H1 (cell line): ENCODE results near the gene ELMO1.

Experiments used
- SIN3A ChIP-seq, 2 experiments: IDR thresholded peaks in 1 of 2; conservative IDR thresholded peaks in 1 of 2; 2 replicates each; pipeline ENCODE4 v1.6.1; 2011 to 2012; ENCODE audit warnings: low read length in 2 of 2, improper control_type of control experiment in 1 of 2, low read depth in 1 of 2, mild to moderate bottlenecking in 1 of 2
- TF ChIP-seq, protein P1 (sequence below), 3 experiments: IDR thresholded peaks; 1 replicate in 2 of 3; 2 replicates in 1 of 3; pipeline versions ENCODE4 v1.5.1 to v1.6.1; 2011; ENCODE audit warnings: low read length in 3 of 3, mild to moderate bottlenecking in 3 of 3, inconsistent platforms in 2 of 3, low read depth in 1 of 3, moderate library complexity in 1 of 3; ENCODE audit not compliant: insufficient read depth in 1 of 3; ENCODE audit errors: control extremely low read depth in 1 of 3
- TF ChIP-seq, protein P2 (sequence below): IDR thresholded peaks from 2 replicates; pipeline ENCODE4 v1.6.1; 2011; ENCODE audit warnings: low read length, improper control_type of control experiment

DNA sequence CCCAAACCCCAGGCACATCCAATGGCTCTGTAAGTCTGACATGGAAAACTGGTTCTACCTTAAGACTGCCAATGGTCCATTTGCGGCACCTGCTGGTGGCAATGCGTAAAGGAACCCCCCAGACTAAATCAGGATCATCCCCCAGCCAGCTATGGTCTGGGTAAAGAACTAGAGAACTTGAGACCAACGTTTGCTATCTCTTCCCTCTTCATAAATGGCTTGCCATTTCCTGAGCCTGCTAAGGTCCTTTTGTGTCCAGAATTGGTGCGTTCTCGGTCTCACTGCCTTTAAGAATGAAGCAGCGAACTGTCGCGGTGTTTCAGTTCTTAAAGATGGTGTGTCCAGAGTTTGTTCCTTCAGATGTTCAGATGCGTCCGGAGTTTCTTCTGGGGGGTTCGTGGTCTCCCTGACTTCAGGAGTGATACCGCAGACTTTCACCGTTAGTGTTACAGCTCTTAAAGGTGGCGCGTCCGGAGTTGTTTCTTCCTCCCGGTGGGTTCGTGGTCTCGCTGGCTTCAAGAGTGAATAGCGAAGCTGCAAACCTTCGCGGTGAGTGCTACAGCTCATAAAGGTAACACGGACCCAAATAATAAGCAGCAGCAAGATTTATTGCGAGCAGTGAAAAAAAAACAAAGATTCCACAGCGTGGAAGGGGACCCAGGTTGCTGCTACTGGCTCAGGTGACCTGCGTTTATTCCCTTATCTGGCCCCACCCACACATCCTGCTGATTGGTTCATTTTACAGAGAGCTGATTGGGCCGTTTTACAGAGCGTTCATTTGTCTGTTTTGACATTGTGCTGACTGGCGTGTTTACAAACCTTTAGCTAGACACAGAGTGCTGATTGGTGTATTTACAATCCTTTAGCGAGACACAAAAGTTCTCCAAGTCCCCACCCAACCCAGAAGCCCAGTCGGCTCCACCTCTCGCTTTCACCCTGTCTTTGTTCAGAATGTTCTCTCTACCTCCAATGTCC is 95.4 kb downstream of the ELMO1 start:
- TF ChIP-seq, protein P1, sequence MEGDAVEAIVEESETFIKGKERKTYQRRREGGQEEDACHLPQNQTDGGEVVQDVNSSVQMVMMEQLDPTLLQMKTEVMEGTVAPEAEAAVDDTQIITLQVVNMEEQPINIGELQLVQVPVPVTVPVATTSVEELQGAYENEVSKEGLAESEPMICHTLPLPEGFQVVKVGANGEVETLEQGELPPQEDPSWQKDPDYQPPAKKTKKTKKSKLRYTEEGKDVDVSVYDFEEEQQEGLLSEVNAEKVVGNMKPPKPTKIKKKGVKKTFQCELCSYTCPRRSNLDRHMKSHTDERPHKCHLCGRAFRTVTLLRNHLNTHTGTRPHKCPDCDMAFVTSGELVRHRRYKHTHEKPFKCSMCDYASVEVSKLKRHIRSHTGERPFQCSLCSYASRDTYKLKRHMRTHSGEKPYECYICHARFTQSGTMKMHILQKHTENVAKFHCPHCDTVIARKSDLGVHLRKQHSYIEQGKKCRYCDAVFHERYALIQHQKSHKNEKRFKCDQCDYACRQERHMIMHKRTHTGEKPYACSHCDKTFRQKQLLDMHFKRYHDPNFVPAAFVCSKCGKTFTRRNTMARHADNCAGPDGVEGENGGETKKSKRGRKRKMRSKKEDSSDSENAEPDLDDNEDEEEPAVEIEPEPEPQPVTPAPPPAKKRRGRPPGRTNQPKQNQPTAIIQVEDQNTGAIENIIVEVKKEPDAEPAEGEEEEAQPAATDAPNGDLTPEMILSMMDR (IDR thresholded peaks at IDR 0.05; ENCODE audit: control extremely low read depth in 1 of 3, insufficient read depth in 1 of 3, low read depth in 1 of 3, low read length in 3 of 3) = peak; percentile 50 to 72 (median 65)
- no peak for TF ChIP-seq SIN3A (conservative IDR thresholded peaks at IDR 0.05 in 1 of 2, IDR thresholded peaks at IDR 0.05 in 1 of 2; ENCODE audit: low read depth in 1 of 2, low read length in 2 of 2)
- TF ChIP-seq, protein P2, sequence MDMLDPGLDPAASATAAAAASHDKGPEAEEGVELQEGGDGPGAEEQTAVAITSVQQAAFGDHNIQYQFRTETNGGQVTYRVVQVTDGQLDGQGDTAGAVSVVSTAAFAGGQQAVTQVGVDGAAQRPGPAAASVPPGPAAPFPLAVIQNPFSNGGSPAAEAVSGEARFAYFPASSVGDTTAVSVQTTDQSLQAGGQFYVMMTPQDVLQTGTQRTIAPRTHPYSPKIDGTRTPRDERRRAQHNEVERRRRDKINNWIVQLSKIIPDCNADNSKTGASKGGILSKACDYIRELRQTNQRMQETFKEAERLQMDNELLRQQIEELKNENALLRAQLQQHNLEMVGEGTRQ = no peak
